ENCODE data around the gene EXOC3L4.

- TF ChIP-seq HOXA7 (CRISPR knock-in tag; IDR thresholded peaks at IDR 0.05), result no peak
- no peak for TF ChIP-seq EHMT2 (IDR thresholded peaks at IDR 0.05; ENCODE audit: low read depth)
- TF ChIP-seq CTCF (IDR thresholded peaks at IDR 0.05), result no peak
- TF ChIP-seq RNF2 (IDR thresholded peaks at IDR 0.05; ENCODE audit: borderline replicate concordance, low read depth), result no peak
Measured at GRCh38 chr14:103090481-103091020, 4.0 kb upstream of the EXOC3L4 start.
